GM23338 (cell line): Measurements from ENCODE around the gene FCN2.

ENCODE experiments used
- CREB1 ChIP-seq: fragments of 250-450 bp; sonication (Bioruptor Pico); IDR thresholded peaks from 2 replicates; pipeline ENCODE4 v1.5.0; 2020; ENCODE audit warnings: low read depth, mild to moderate bottlenecking, moderate library complexity
- EZH2 ChIP-seq: fragments of 200-600 bp; sonication (generic); IDR thresholded peaks from one replicate; pipeline ENCODE4 v1.8.0; 2017; ENCODE audit warnings: antibody characterized with exemption, mild to moderate bottlenecking, low read depth; ENCODE audit not compliant: unreplicated experiment
- JUNB ChIP-seq: IDR thresholded peaks from one replicate; pipeline ENCODE4 v1.6.1; 2016; ENCODE audit warnings: antibody characterized with exemption; ENCODE audit not compliant: unreplicated experiment
- POLR2AphosphoS5 ChIP-seq: IDR thresholded peaks from 2 replicates; pipeline ENCODE4 v1.6.1; 2016; ENCODE audit warnings: antibody characterized with exemption, low read depth
- ZNF114 ChIP-seq: fragments of 250-450 bp; sonication (Bioruptor Pico); IDR thresholded peaks from 2 replicates; pipeline ENCODE4 v1.5.0; 2020; ENCODE audit warnings: mild to moderate bottlenecking, moderate library complexity
- TF ChIP-seq, protein P1 (sequence below), 2 experiments: fragments of 200-600 bp in 1 of 2; sonication (generic) in 1 of 2; conservative IDR thresholded peaks; 2 replicates each; pipeline versions ENCODE4 v1.5.1 to v1.6.1; 2016 to 2017; ENCODE audit warnings: antibody characterized with exemption in 2 of 2, low read depth in 2 of 2, mild to moderate bottlenecking in 2 of 2, moderate library complexity in 1 of 2

DNA sequence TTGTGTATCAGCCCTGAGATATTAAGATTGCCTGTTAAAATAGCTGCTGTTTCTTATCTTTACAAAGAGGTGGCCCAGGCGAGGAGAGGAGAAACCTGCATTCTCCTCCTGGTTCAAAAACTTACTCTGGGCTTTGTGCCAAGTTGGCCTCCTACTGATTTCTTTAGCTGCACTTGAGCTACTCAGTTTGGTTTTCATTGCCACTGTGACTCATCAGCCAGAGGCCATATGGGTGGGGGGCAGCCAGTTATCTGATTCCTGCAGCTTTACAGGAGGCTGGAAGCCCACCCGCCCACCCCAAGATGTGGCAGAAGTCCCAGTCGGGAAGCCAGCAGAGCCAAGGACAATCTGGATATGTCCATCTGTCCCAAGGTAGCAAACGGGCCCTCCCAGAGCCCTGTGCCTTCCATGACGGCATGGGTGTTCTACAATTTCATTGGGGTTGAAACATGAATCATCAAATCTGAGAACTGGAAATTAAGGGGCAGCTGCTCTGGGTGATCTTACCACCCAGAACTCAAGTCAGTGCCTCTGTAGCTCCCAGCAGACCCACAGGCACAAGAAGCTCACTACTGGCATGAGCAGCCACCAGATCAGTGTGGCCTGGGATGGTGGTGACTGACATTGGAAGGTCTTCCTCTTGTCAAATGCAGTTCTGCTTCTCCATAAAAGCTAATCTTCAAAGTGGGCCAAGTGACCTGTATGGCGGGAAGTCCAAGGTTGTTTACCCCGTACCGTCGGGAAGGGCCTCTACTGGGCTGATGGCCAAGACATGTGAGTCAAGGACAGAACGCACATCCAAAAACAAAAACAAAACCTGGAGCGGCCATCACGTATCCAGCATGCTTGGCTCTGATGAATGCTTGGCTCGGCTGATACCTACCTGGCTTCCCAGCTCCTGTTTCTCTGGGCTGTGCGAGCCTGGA is 15.6 kb downstream of the FCN2 start:
- TF ChIP-seq, protein P1, sequence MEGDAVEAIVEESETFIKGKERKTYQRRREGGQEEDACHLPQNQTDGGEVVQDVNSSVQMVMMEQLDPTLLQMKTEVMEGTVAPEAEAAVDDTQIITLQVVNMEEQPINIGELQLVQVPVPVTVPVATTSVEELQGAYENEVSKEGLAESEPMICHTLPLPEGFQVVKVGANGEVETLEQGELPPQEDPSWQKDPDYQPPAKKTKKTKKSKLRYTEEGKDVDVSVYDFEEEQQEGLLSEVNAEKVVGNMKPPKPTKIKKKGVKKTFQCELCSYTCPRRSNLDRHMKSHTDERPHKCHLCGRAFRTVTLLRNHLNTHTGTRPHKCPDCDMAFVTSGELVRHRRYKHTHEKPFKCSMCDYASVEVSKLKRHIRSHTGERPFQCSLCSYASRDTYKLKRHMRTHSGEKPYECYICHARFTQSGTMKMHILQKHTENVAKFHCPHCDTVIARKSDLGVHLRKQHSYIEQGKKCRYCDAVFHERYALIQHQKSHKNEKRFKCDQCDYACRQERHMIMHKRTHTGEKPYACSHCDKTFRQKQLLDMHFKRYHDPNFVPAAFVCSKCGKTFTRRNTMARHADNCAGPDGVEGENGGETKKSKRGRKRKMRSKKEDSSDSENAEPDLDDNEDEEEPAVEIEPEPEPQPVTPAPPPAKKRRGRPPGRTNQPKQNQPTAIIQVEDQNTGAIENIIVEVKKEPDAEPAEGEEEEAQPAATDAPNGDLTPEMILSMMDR (conservative IDR thresholded peaks at IDR 0.05; ENCODE audit: low read depth in 2 of 2), result no peak
- TF ChIP-seq CREB1 (CRISPR knock-in tag), result no peak
- no peak for TF ChIP-seq ZNF114 (CRISPR knock-in tag)
- TF ChIP-seq EZH2, result no peak
- no peak for TF ChIP-seq POLR2AphosphoS5
- TF ChIP-seq JUNB, result no peak
